GM21825 (cell line): ENCODE results near the gene PEA15.
A peak's percentile ranks its signal among the peaks of the same experiment; 100 is the strongest.

Experiments used
- ATAC-seq: cut with Tn5 transposase; IDR thresholded peaks from one replicate; pipeline ENCODE4 v1.9.1; 2021; ENCODE audit warnings: mild to moderate bottlenecking, moderate library complexity; ENCODE audit not compliant: unreplicated experiment

Gene PEA15, protein sequence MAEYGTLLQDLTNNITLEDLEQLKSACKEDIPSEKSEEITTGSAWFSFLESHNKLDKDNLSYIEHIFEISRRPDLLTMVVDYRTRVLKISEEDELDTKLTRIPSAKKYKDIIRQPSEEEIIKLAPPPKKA

DNA sequence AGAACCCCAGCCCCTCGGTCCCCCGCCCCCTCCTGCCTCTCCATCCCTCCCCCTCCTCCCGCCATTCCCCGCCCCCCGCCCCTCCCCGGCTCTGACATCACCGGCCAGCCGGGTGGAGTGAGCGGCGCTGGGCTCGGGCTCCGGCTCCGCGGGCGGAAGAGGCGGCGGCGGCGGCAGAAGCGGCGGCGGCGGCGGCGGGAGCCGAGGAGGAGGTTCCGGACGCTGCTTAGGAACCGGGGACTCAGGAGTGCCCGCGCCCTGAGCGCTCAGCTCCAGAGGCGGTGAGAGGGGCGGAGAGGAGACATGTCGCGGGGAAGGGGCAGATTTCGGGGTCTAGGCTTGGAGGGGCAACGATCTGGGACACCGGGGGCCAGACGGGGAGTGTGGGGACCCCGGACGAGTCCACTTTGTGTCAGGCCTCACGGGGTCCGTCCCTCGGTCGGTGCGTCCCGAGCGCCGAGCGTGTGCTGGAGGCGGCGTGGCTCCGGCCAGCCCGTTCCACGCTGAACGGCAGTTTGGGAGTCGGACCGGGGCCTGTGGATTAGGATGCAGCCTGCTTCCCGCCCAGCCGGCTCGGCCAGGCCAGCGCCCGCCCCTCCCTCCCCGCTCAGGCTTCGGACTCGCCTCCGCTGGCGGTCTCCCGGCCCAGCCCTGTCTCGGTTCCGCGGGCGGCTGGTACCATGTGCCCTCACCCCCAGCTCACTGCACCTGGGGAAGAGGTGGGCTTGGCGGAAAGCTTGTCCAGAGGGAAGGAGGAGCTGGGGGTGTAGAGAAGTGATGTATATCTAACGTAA, at the start of gene PEA15:
Gene PEA15 (plus strand): TSS at position 143 of the 794 bp plus-strand sequence. CDS start 6,161 bp downstream, outside the sequence.
- ATAC-seq, result peak; percentile 35

DNA sequence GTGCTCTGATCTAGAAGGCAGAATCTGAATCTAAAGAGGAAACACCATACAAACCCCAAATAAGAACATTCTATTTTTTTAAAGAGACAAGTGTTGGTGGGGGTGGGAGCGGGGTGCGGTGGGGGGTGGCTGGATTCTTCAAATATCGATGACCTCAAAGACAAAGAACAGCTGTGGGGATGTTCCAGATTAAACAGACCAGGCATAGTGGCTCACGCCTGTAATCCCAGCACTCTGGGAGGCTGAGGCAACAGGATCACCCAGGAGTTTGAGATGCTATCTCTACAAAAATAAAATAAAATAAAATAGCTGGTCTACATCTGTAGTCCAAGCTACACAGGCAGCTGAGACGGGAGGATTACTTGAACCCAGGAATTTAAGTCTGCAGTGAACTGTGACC, 48.8 kb upstream of the PEA15 start:
- no peak for ATAC-seq

DNA sequence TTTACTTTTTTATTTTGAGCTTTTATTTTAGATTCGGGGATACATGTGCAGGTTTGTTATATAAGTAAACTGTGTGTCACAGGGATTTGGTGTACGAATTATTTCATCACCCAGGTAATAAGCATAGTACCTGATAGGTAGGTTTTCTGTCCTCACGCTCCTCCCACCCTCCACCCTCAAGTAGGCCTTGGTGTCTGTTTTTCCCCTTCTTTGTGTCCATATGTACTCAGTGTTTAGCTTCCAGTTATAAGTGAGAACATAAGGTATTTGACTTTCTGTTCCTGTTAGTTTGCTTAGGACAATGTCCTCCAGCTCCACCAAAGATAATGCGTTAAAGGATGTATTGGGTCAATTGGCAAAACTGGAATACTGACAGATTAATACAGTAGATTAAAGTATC, 48.0 kb upstream of the PEA15 start:
- ATAC-seq, result no peak

DNA sequence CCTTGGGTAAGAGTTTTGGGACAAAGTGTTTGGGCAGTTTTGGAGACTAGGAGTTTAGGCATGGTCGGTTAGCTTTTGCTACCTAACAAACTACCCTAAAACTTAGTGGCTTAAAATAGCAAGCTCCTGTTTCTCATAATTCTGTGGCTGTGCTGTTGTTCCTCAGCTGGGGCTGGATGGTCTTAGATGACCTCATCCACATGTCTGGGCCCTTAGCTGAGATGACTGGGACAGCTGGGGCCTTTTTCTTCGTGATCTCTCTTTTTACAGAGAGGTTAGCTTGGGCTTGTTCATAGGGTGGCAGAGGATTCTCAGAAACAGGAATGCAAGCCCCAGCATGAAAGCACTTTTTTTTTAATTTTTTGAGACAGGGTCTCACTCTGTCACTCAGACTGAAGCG, 47.2 kb upstream of the PEA15 start:
- no peak for ATAC-seq

DNA sequence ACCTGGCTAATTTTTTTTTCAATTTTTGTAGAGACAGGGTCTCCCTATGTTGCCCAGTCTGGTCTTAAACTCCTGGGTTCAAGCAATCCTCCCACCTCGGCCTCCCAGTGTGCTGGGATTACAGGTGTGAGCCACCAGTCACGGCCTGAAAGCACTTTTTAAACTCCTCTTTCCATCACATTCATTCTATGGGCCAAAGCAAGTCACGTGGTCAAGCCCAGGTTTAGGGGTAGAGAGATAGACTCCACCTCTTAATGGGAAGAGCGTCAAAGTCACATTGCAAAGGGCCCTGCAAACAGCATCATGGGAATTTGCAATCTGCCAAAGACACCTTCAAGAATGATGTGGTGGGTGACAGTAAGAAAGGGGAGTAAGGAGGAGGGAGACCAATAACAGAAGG, 46.6 kb upstream of the PEA15 start:
- no peak for ATAC-seq

DNA sequence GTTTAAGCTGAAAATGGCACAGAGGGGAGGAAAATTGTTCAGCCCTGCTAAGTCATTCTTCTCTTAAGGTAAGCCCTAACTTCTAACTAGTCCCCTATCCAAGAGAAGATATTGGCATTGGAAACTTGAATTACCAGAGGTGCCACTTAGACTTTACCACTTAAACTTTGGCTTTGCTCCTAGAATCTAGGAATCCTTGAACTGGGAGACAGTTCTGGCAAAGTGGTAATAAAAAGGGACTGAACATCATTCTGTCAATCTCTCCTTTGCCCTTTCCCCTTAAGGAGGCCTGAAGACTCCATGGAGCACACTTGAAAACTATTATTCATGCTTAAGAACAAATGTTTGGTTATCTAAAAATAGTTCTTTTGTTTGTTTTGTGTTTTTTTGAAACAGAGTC, 45.3 kb upstream of the PEA15 start:
- no peak for ATAC-seq

DNA sequence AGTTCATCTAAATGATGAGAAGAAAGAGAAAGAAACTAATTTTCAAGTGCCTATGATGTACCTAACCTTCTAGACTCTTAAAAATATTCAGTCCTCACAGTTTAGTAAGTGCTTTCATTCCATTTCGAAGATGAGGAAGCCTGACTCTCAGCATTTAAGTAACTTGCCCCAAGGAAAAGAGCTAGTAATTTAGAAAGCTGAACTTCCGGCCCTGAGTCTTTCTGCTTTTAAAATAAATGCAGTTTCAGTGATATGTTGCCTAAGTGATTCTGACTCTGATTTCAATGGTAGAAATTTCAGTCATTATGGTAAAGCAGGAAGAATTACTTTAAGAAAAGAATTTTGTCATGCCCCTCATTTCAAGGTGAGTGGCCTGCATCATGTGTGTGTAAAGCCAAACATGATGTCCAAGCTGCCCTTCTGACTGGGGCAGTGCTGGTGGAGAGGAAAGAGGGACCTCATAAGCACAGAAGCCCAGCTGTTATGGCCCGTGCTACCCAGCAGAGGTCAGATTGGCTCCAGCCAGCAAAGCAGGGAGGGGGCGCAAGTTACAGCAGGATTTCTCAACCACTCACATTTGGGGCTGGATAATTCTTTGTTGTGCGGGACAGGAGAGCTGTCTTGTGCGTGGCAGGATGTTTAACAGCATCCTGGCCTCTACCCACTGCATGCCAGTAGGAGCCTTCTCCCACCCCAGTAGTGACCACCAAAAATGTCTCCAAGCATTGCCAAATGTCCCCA, 43.0 kb upstream of the PEA15 start:
- ATAC-seq, result no peak

DNA sequence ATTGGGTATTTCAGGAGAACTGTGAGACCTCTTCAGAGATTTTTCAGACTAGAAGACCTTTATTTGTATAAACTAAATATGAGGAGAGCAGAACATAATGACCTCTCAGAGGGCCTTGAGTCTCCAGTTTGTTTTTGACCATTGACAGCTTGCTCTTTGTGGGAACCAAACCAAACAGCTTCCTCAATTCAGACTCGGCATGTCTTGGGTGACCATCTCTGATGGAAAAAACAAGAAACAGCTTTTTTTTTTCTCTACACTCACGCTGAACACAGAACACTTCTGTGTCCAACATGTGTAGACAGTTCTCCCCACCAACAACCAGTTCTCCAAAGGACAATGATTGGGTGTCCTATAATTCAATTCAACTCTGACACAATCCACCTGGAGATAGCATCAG, 42.3 kb upstream of the PEA15 start:
- no peak for ATAC-seq

DNA sequence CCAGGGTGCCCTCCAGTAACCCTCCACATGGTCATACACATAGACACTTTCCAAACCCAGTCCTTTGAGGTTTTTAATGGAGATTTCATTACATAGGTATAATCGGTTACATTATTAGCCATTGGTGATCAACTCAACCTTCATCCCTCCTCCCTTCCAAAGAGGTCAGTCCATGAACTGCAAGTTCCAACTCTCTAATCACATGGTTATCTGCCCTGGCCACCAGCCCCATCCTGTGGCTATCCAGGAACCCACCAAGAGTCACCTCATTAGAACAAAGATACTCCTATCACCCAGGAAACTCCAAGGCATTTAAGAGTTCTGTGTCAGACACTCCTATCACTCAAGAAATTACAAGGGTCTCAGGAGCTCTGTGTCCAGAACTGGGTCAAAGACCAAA, 41.6 kb upstream of the PEA15 start:
- ATAC-seq, result no peak

DNA sequence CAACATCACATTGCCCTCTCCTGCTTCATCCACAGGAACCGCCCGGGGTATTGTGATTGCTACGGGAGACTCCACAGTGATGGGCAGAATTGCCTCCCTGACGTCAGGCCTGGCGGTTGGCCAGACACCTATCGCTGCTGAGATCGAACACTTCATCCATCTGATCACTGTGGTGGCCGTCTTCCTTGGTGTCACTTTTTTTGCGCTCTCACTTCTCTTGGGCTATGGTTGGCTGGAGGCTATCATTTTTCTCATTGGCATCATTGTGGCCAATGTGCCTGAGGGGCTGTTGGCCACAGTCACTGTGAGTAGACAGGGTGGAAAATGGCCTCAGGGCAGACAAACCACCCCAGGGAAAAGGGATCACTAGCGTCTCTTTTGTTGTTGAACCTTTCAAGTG, 41.1 kb upstream of the PEA15 start:
- no peak for ATAC-seq

DNA sequence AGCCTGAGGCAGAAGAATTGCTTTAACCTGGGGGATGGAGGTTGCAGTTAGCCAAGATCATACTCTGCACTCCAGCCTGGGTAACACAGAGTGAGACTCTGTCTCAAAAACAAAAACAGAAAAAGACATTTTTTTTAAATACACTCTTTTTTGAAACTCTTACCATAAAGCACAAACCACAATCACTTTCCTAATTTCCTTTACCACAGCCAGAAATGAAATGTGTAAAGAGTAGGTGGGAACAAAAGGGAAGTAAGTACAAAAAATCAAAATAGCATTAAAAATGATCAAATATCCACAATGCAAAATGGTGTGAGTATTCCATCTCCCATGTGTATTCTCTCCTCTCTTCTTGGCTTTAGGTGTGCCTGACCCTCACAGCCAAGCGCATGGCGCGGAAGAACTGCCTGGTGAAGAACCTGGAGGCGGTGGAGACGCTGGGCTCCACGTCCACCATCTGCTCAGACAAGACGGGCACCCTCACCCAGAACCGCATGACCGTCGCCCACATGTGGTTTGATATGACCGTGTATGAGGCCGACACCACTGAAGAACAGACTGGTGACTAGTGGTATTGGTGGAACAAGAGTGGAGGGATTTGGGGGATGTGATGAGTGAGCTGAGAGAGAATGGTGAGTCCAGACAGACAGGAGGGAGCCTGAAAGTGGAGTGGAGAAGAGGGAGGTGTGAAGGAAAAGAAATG, 38.9 kb upstream of the PEA15 start:
- no peak for ATAC-seq

DNA sequence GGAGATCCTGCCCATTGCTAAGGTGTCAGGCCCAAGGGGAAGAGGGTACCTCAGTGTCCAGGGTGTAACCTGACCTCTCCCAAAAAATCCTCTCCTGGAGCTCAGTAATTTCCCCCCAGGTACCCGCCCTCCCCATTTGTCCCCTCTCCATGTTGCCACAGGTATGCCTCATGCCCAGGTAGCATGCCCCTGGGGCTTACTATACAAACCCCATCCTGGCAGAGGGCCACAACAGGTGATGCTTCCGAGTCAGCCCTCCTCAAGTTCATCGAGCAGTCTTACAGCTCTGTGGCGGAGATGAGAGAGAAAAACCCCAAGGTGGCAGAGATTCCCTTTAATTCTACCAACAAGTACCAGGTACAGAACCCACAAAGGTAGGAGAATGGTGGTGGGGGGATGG, 38.1 kb upstream of the PEA15 start:
- ATAC-seq, result no peak

DNA sequence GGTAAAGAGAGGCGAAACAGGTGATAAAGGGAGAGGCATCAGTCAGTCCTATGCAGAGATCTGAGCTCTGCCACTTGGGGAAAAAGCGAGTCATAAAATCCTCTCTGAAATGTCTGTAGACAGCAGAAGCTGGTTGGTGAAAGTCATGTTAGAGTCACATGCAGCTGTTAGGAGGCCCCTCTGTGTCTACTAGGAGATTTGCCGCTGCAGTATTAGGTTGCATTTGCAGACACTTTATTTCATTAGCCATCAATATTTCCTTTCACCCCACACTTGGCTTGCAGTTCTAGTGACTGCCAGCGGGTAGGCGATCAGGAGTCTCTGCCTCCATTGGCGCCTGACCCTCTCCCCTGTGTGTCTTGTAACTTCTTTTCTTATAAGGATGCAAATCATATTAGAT, 37.6 kb upstream of the PEA15 start:
- ATAC-seq, result no peak

DNA sequence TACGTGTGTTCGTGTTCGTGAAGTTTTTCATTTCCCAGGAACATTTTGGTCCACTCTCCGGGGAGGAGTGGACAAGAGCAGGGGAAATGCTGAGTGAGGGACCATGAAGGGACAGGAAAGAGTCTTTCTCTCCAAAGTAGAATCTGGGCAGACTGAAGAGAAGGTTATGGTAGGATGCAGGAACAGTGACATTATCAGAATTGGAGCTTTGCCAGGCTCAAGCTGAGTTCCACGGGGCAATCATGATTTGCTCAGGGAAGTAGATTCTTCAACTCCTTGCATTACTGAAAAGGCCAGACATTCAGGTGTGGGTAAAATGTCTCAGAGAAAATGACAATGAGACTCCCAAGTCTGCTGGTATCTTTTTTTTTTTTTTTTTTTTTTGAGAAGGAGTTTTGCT, 37.2 kb upstream of the PEA15 start:
- ATAC-seq, result no peak

DNA sequence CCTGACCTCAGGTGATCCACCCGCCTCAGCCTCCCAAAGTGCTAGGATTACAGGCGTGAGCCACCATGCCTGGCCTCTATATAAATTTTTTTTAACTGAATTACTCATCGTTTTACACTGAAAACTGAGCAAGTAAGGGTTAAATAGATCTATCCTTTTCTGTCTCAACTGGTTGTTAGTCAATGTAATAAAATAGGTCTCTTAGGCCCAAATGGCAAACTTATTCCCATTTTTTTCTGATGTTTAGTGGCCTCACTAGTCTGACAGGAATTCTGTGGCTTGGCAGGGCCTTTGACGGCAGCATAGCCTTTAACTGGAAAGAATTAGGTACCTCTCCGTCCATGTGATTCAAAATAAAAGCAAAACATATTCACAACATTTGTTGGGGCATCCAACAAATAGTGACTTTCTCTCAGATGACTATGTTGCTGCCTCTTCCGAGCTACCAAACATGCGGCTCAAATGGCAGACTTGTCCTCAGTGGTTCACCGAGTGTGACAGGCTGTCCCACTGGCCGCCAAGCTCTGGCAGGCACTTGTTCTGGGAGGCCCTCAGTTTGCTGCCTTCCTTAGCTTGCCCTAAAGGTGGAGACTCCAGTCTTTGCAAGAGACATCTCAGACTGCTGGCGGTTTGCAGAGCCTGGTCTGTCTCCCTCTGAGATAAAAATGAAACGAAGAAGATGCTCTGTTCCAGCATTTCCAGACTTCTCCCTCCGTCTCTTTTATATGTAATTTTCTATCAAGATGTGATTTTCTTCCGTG, 36.4 kb upstream of the PEA15 start:
- no peak for ATAC-seq

DNA sequence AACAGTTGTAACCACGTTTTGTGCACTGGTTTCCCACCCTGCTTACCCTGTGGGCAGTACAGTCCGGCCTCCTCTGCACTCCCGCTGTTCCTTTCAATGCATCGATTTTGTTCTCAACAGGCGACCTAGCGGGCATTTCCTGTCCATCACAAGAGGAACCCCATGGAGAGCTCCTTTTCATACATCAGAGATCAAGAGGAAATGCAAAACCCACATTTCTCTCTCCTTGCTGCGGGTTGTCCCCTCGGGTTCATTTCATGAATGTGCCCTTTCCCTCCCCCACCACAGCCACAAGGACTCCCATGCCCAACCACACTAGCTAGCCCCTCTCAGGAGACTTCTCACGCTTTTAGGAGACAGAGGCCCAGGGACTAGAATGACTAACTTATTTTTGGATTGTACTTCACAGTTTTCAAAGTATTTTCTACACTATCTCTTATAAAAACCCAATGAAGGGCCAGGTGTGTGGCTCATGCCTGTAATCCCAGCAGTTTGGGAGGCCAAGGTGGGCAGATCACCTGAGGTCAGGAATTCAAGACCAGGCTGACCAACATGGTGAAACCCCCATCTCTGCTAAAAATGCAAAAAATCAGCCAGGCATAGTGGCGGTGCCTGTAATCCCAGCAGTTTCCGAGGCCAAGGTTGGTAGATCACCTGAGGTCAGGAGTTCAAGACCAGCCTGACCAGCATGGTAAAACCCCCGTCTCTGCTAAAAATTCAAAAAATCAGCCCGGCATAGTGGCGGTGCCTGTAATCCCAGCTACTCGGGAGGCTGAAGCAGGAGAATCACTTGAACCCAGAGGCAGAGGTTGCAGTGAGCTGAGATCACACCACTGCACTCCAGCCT, 35.4 kb upstream of the PEA15 start:
- ATAC-seq, result peak; percentile 74

DNA sequence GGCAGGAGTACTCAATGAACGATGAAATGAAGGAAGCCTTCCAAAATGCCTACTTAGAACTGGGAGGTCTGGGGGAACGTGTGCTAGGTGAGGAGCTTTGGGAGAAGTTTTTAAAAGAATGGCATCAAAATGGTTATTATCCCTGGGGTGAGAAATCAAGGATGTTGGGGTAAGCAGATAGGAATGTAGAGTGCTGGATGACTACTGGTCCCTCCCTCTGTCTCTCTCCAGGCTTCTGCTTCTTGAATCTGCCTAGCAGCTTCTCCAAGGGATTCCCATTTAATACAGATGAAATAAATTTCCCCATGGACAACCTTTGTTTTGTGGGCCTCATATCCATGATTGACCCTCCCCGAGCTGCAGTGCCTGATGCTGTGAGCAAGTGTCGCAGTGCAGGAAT, 33.8 kb upstream of the PEA15 start:
- no peak for ATAC-seq

DNA sequence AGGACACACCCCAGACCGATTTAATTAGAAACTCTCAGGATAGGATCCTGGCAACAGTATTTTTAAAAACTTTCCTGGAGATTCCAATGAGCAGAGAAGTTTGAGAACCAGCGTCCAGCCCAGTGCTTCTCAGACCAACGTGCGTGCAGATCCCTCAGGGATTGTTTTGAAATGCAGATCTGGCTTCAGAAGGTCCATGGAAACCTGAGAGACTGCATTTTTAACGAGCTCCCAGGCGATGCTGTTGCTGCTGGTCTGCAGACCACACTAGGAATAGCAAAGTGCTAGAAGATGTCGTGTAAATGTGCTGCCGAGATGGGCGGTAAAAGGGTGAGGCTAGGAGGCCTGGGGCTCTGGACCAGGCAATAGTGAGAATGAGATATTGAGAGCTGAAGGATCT, 33.2 kb upstream of the PEA15 start:
- ATAC-seq, result no peak

DNA sequence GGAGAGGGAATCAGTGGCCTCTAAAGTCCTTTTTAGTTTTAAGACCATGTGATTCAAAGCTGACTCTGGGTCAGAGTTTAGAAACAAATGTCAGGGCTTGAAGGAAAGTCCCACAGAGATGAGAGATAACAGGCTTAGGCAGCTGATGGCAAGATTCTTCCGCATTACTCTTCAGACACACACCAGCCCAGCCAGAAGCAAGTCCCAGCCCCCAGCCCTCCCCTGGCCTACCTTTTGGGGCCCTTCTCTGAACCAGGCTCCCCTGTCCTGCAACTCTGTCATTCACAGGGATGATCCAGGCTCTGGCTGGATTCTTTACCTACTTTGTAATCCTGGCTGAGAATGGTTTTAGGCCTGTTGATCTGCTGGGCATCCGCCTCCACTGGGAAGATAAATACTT, 28.0 kb upstream of the PEA15 start:
- ATAC-seq, result no peak

DNA sequence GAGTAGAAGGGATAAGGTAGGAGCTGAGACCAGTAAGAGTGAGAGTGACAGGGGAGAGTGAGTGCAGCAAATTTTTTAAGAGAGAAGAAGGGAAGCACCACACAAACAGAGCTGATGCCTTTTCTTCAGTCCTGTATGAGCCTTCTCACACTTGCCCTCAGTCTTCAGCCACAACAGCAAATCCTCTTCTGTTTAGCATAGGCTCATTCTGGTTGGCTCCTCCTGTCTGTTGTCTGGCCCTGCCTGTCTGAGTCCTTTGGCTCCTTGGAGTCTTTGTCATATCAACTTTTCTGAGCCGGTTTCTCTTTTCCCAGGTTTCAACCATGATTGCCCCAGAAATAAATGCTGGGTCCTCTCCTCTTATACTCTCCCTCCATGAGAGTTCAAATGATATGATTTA, 27.5 kb upstream of the PEA15 start:
- ATAC-seq, result no peak
